GM12874 (cell line): ENCODE data around the gene PNPLA6.

Experiments used
- CTCF ChIP-seq: IDR thresholded peaks from 2 replicates; pipeline ENCODE4 v1.5.1; 2011; ENCODE audit warnings: low read depth, mild to moderate bottlenecking, control low read depth, low read length, moderate library complexity; ENCODE audit not compliant: insufficient read depth

The PNPLA6 gene

GRCh38 chr19:7516878-7517277, 18.6 kb upstream of the PNPLA6 start:
- no peak for TF ChIP-seq CTCF

- TF ChIP-seq CTCF, result no peak
These were observed 16.0 kb upstream of the PNPLA6 start for GRCh38 chr19:7519361-7520130.

DNA sequence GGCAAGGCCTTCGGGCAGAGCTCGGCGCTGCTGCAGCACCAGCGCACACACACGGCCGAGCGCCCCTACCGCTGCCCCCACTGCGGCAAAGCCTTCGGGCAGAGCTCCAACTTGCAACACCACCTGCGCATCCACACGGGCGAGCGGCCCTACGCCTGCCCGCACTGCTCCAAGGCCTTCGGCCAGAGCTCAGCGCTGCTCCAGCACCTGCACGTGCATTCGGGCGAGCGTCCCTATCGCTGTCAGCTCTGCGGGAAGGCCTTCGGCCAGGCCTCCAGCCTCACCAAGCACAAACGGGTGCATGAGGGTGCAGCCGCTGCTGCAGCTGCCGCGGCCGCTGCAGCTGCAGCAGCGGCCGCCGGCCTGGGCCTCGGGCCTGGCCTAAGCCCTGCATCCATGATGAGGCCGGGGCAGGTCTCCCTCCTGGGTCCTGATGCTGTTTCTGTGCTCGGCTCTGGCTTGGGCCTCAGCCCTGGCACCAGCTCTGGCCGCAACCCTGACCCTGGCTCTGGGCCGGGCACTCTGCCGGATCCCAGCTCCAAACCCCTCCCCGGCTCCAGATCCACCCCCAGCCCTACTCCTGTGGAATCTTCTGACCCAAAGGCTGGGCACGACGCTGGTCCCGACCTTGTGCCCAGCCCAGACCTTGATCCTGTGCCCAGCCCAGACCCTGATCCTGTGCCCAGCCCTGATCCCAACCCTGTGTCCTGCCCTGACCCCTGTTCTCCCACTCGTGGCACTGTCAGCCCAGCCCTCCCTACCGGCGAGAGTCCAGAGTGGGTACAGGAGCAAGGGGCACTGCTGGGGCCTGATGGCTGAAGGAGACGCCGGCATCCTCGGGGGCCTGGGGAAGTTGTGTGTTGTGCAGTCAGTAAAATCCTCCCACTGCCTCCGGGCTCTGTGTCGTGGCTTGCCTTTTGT, 15.1 kb upstream of the PNPLA6 start:
- no peak for TF ChIP-seq CTCF

- TF ChIP-seq CTCF, result no peak
These were observed 13.9 kb upstream of the PNPLA6 start for GRCh38 chr19:7521551-7522071.

DNA sequence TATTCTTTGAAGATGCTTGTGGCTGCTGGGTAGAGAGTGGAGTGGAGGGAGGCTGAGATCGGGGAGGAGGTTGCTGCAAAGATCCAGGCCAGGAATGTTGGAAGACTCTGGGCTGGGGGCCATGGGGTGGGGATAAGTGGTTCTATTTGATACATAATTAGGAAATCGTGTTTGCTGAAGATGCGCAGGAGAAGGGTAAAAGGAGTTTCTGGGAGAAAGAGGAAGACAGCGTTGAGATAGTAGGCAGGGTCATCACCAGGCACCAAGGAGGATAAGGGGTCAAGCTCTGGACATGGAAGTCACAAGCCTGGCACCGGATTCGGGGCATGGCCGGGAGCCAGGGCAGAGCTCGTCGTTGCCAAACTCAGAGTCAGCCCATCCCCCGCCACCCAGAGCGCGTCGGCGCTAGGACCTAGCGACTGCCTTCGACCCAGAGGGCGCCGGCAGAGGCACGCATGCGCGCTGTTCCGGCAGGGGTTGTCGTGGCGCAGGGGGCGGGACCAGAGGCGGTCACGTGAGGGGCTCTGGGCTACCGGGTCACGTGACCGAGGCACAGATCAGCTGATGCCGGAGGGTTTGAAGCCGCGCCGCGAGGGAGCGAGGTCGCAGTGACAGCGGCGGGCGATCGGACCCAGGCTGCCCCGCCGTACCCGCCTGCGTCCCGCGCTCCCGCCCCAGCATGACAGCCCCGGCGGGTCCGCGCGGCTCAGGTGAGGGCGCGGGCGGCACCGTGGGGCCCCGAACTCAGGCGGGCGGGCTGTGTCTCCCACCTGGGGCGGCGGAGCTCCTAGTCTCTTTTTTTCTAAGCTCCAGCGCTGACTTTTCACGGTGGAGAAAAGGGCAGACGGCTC, 13.2 kb upstream of the PNPLA6 start, which contains the start of gene MCOLN1:
Gene MCOLN1 (plus strand): TSS at position 553 of the 851 bp plus-strand sequence. CDS start 127 bp downstream, at position 680.
- no peak for TF ChIP-seq CTCF

GRCh38 chr19:7522923-7523667, 12.4 kb upstream of the PNPLA6 start:
- TF ChIP-seq CTCF, result no peak
